Right lung (tissue), 5 donors: ENCODE data around the gene RPGRIP1L. TPM values are rescaled to one million over a fixed set of nuclear protein-coding genes. Genes with fewer than 3 reads are reported as not detected.

Source experiments
- DNase-seq, 2 donors: peaks; one replicate each; pipeline ENCODE4 v3.0.0-alpha.2; 2013
- polyA plus RNA-seq, 5 donors: library from polyadenylated mRNA; unstranded; fragments of 120-200 nt; gene quantifications; one replicate each; pipeline versions ENCODE4 v1.2.1 to v1.2.3, GENCODE V29; 2013; ENCODE audit warnings: inconsistent platforms in 1 of 5, low replicate concordance in 1 of 5; ENCODE audit not compliant: insufficient read length in 5 of 5, insufficient read depth in 1 of 5

The RPGRIP1L gene
- polyA plus RNA-seq, 5 donors: 11.3 to 18.2 (median 17.2) TPM

DNA sequence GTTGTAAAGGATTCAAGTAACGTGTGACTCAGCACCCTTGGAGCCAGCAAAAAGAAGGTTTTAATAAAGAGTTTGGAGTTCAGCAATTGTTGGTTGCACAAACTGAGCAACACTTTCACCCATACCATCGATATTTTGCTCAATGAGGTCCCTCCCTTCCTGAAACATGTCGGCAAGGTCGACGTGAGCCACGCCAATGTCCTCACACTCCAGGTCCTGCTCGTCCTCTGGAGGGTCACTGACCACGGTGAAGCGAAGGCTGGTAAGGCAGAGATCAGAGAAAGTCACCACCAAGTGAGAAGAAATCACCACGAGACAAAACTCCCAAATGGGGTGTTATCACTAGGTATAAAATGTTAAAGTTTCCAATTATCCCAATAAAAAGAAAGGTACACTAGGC is 98.3 kb downstream of the RPGRIP1L start:
- DNase-seq: no peak

- no peak for DNase-seq
Observed at GRCh38 chr16:53601961-53602360, 101.7 kb downstream of the RPGRIP1L start.

GRCh38 chr16:53600616-53601015 is 103.0 kb downstream of the RPGRIP1L start:
- no peak for DNase-seq

- DNase-seq: no peak
Observed at GRCh38 chr16:53600126-53600525, 103.5 kb downstream of the RPGRIP1L start.

DNA sequence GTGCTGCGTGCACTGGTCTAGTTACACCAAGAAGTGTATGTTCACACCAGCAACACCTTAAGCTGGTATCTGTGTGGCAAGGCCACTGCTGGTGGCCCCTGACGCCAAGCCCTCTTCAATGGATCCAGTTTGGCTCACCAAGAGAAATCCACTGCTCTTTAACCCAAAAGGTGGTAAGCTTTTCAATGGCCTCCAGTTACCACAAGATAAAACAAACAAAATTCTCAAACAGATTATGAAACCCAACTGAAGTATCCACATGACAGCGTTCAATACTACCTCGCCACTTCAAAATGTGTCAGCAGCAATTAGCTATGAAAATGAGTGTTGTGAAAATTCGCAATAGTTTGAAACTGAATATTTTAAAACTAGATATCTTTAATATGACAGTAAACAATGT is 104.1 kb downstream of the RPGRIP1L start:
- no peak for DNase-seq

DNA sequence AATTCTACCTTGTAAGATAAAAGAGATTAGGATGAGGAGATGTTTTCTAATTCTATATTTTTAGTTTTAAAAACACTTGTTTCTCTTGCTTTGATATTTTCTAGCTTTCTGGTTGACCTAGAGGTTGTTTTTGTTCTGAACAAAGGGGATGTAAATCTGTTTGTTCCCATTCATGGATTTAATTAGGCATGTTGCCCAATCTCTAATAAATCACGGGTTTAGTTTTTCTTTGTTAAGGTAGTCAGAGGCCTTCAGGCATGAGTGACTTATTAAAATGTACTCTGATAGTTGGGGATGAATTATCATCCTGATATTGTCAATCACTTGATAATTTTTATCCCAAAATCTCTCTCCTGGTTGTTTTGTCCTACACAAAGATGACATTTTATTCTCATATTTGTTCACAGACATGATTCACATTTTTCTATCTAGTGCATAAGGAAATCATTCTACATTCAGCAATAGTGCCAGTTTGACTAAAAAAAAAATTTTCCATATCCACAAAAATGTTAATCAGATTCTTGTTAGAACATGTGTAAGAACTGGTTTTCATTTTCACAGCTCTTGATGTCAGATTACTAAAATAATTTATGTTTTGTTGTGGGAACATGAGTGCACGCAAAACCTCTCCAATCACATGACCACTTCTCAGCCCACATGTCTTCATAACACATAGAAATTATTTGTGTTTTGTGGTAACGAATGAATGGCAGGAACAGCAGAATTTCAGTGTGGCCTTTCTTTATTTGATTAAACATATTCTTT is 105.0 kb downstream of the RPGRIP1L start:
- DNase-seq: no peak

GRCh38 chr16:53597776-53598175 is 105.9 kb downstream of the RPGRIP1L start:
- no peak for DNase-seq

DNA sequence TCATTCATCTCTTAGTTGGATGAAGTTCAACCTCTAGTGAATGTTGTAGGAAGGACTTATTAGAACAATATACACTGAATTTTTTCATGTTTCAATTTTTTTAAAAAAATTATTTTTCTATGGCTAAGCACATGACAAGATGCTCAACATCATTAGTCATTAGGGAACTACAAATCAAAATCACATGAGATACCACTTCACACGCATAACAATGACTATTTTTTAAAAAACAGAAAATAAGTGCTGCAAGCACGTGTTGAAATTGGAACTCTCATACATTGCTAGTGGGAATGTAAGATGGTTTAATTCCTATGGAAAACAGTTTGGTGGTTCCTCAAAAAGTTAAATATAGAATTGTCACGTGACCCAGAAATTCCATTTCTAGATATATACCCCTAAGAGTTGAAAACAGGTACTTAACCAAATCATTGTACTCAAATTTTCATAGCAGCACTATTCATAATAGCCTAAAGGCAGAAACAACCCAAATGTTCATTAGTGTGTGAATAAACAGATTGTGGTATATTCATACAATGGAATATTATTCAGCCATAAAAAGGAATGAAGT is 115.5 kb downstream of the RPGRIP1L start:
- DNase-seq: no peak

GRCh38 chr16:53583401-53583800 is 120.3 kb downstream of the RPGRIP1L start:
- no peak for DNase-seq

DNA sequence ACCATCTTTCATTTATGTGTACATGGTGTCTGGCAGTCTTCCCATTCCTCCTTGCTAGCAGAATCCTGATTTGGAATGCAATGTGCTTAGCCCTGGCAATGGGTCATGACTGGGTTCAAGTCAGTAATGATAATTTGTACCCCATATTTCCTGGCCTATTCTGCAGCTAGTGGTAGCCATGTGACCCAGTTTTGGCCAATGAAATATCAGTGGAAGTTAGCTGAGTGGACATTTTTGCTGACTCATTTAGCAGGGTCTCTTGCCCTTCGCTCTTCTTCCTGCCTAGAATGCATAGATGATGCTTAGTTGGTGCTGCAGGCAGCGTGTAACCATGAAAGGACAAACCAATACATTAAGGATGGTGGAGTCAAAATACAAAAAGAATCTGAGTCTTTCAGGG is 121.9 kb downstream of the RPGRIP1L start:
- DNase-seq: no peak

DNA sequence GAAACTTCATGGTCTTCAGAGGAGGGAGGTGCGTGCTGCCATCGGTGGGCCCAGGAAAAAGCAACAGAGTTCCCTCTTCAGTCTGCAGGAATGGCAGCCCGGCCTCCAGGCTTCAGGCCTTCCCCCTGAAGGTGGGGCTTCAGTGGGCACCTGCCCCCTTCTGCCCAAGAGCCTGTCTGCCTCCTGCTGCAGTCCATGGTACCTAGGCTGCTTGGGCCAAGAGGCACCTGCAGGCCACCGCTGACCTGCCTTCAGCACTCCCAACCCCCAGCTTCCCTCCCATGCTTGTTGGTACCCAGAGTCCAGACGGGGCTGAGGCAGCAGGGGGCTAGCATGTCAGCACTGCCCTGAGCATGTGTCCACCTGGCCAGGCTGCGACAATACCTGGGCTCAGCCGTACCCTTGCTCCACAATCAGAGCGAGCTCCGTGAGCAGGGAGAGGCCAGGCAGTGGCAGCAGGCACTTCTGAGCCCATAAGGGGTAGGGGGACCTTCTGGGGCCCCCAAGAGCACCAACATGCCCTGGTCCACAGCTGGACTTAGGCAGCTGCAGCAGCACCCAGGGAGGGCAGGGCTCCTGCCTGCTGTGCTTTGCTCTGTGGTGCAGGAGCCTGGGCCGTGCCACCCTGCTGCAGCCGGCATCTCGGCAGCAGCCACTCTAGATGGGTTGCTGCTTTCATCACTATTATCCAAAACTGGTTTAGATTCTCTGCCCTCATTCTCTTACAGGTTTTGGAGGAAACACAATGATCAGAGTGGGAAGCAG is 123.4 kb downstream of the RPGRIP1L start:
- no peak for DNase-seq

GRCh38 chr16:53576904-53577303 is 126.8 kb downstream of the RPGRIP1L start:
- DNase-seq: no peak

DNA sequence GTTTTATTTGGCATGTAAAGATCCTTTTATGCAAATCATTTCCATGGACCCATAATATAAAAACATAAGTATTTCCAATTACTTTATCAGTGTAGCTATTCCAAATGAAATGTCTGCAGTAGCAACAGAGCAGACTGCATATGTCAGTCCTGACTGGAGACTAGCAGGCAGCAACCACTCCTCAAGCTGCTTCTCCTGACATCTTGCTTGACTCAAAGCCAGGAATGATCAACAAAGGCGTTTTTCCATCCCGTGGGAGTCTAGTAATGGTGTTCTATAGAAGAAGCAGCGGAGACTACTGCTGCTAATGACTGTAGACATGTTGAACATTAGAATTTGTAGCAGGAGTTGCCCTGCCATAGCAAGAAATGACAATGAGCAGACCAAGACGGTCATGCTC is 127.4 kb downstream of the RPGRIP1L start:
- DNase-seq: no peak

- no peak for DNase-seq
Observed at GRCh38 chr16:53571763-53572162, 131.9 kb downstream of the RPGRIP1L start.

DNA sequence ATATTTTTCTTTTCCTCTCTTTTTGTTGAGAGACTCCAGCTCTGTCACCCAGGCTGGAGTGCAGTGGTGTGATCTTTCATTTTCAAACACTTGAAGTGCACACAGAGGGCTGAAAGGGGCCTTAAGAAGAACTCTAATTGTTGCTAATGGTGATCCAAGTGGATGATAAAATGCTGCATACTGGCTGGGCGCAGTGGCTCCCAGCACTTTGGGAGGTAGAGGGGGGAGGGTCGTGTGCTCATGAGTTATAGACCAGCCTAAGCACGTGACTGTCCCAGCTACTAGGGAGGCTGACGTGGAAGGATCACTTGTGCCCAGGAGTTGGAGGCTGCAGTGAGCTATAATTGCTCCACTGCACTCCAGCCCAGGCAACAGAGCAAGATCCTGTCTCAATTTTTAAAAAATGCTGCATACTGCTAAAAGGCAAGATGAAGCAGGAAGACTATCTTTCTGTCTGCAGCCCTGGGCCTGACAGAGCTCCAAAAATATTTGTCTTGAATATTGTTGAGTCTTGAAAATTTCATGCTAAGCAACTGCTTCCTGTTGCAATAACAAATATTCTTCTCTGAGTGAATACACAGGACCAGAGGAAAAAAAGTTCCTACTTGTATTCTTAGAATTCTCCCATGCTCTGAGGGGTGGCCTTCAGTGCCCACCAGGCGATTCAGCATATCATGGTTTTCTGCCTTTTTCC is 137.0 kb downstream of the RPGRIP1L start:
- no peak for DNase-seq

DNA sequence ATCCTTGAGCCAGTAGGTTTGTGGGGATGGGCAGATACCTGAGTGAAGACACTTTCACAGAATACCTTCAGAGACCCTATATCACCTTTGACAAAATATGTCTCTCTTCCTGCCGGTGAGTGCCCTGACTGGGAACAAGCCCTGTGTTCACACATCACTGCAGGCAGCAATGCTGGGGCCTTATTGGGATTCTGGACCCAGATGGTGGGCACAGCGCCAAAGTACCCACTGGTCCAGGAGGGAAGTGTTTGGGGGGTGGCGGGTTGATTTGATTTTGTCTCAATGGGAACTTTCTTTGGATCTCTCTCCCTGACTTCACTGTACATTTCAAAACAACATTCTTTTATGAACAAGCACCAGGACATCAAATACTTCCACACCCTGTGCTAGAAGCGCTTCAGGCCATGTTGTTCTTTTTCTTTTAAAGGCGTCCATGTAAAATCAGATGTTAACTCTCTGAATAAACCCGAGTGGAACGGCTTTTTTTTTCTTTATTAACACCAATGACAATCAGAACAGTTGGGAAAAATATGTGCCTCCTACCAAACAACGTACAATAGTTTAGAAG is 138.3 kb downstream of the RPGRIP1L start:
- DNase-seq: no peak

GRCh38 chr16:53563426-53563825 is 140.2 kb downstream of the RPGRIP1L start:
- DNase-seq: no peak

DNA sequence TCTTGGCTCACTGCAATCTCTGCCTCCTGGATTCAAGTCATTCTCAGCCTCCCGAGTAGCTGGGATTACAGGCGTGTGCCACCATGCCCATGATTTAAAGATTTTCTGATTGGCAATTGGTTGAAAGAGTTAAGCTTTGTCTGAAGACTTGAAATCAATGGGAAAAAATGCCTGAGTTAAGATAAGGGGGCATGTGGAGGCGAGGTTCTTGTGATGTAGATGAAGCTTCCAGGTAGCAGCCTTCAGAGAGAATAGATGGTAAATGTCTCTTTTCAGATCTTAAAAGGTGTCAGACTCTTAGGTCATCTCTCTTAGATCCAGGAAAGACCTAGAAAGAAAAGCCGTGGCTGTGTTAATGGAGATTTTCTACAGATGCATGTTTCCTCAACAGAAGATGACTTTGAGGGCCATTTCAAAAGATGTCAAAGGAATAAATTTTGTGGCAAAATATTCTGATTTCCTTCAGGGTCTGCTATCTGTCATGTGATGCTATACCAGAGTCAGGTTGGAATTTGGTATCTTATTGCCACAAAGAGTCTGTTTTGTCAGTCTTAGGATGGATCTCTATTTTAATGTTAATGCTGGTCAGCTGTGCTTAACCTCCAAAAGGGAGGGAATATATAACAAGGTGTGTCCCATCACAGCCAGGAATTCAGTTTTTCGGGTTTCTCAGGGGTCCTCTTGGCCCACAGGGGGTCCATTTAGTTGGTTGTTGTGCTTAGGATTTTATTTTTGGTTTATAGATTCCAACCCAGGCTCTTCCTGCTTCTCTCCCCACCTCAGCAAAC is 142.4 kb downstream of the RPGRIP1L start:
- DNase-seq: no peak

DNA sequence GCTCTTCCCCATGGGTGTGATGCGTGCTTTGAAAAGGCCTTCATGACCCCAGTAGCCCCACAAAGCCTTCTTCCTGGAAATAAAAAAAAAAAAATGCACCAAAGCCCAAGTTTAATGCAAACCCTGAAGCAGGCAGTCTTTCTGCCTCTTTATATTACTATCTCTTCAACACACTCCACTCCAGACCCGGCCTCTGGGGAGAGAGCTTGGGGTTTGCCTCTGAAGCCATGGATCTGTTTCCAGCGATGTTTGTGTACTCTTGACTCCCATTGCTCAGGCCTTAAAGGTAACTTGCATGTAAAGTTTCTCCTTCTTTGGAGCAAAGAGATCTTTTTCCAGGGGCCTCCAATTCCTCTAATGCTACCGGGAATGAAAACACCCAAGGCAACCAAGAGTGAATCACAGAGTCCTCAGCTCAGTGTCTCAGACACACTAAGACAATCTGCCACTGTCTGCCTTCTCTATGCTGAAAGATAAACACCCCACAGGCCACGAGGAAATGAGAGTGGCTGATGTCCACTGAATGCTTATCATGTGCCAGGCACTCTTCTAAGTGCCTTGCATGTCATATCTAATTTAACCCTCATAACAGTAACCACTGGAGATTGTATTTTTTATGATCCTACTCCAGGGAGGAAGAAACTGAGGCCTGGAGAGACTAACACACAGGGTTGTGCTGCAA is 144.2 kb downstream of the RPGRIP1L start:
- no peak for DNase-seq

DNA sequence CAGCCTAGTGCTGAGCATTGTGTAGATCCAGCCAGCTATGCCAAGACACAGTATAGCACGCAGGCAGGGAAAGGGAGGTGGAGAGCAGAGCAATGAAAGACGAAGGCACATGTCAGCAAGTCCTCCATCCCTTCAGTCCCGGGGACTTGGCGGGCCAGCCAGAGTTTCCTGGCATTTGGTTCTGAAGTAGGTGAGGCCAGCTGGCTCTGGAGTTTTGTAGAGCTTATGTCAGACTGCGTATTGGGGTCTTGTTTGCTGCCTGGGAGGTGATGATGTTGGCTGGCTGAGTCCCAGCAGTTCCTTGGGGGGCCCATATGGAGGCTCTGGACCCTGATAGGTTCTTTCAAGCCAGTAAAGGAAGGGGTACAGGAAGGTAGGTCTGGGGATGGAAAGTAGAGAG is 144.9 kb downstream of the RPGRIP1L start:
- DNase-seq: no peak

GRCh38 chr16:53556521-53556920 is 147.1 kb downstream of the RPGRIP1L start:
- no peak for DNase-seq
